HL-60 (cell line): Measurements from ENCODE around the gene OR6S1.

Experiments
- DNase-seq, 2 experiments: peaks; one replicate each; pipeline ENCODE4 v3.0.0-alpha.2; 2010 to 2020; ENCODE audit warnings: low read depth in 1 of 2, low spot score in 1 of 2
- H3K27ac ChIP-seq: fragments of 250-450 bp; sonication (Bioruptor Pico); replicated peaks from 2 replicates; pipeline ENCODE4 v1.5.1; 2020; ENCODE audit warnings: mild to moderate bottlenecking, moderate library complexity
- H3K27me3 ChIP-seq: fragments of 250-450 bp; sonication (Bioruptor Pico); 2 replicates; pipeline ENCODE4 v1.5.1; 2021; ENCODE audit warnings: mild to moderate bottlenecking, moderate library complexity; ENCODE audit not compliant: insufficient read depth, poor library complexity, severe bottlenecking
- H3K4me3 ChIP-seq: replicated peaks from 2 replicates; pipeline ENCODE4 v1.5.1; 2011; ENCODE audit warnings: mild to moderate bottlenecking, control low read depth, low read length; ENCODE audit not compliant: insufficient read depth
- CTCF ChIP-seq: IDR thresholded peaks from one replicate; pipeline ENCODE4 v1.5.1; 2011; ENCODE audit warnings: low read length, control low read depth, inconsistent platforms; ENCODE audit not compliant: insufficient read depth
- GABPA ChIP-seq: IDR thresholded peaks from 2 replicates; pipeline ENCODE4 v1.6.1; 2012; ENCODE audit warnings: low read depth
- POLR2AphosphoS5 ChIP-seq: IDR thresholded peaks from 2 replicates; pipeline ENCODE4 v1.6.1; 2012; ENCODE audit warnings: low read depth
- REST ChIP-seq: IDR thresholded peaks from 2 replicates; pipeline ENCODE4 v1.6.1; 2012; ENCODE audit warnings: low read depth; ENCODE audit not compliant: insufficient replicate concordance
- SPI1 ChIP-seq: IDR thresholded peaks from 2 replicates; pipeline ENCODE4 v1.6.1; 2012; ENCODE audit warnings: low read depth, mild to moderate bottlenecking, borderline replicate concordance

Gene OR6S1

GRCh38 chr14:20657216-20658211 lies 16.0 kb upstream of the OR6S1 start:
- DNase-seq: peak in 1 of 2 experiments; percentile 15

GRCh38 chr14:20656274-20656673 lies 14.8 kb upstream of the OR6S1 start:
- TF ChIP-seq GABPA: no peak
- TF ChIP-seq SPI1: no peak
- no peak for TF ChIP-seq POLR2AphosphoS5
- no peak for TF ChIP-seq CTCF
- TF ChIP-seq REST: no peak
- DNase-seq: no peak

More at GRCh38 chr14:20657216-20658211, 16.0 kb upstream of the OR6S1 start:
- Histone ChIP-seq H3K27me3 (peaks cover 24% of the 10 kb centered on the region), H3K27ac (no peak overlapping the region), H3K4me3 (no peak overlapping the region)
- TF ChIP-seq GABPA: no peak

GRCh38 chr14:20655851-20656250 lies 14.4 kb upstream of the OR6S1 start:
- Histone ChIP-seq H3K4me3 (no peak overlapping the region), H3K27me3 (peaks cover 30% of the 10 kb centered on the region), H3K27ac (no peak overlapping the region)
- TF ChIP-seq SPI1 (no peak), GABPA (no peak), REST (no peak), CTCF (no peak), POLR2AphosphoS5 (no peak)
- no peak for DNase-seq

More at GRCh38 chr14:20656274-20656673, 14.8 kb upstream of the OR6S1 start:
- Histone ChIP-seq H3K27ac (no peak overlapping the region), H3K27me3 (peaks cover 30% of the 10 kb centered on the region), H3K4me3 (no peak overlapping the region)
